GM21737 (cell line): ENCODE results near the gene PLIN5.
"Not testable (repeated sequence)": the region's sequence is repeated elsewhere in the genome, so short reads cannot be mapped to it uniquely, and the experiment has no call there.

ENCODE experiments used
- ATAC-seq: cut with Tn5 transposase; IDR thresholded peaks from one replicate; pipeline ENCODE4 v1.9.1; 2021; ENCODE audit warnings: mild to moderate bottlenecking, moderate library complexity; ENCODE audit not compliant: unreplicated experiment

The PLIN5 gene

DNA sequence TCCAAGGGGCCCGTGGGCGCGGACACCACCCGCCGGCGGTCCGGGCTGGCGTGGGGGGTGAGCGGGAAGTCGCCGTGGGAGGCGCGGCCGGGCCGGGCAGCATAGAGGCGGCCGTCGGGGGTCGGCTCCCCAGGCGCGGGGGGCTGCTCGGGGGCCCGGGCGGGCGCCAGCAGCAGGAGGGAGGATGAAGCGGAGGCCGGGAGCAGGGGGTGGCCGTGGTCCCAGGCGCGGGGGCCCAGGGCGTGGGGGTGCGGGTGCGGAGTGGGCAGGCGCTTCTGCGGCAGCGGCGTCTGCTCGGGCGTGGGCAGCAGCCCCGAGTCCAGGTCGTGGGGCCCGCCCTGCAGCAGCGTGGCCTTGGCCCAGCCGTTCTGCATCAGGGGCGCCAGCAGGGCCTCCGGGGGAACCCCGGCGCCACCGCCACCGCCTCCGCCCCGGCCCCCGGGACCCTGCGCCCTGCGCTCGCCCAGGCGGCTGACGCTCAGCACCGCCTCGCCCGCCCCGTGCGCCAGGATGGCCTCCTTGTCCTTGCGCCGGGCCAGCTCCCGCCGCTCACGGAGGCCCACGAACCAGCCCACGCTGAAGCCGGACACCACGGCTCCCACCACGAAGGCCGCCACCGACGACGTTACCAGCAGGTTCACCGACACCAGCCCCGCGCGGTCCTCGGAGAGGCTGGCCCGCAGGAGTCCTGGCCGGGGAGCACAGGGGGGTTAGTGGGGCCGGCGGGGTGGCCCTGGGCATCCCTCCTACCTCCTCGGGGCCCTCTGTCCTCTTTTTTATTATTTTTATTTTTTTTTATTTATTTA lies 9.0 kb upstream of the PLIN5 start:
- ATAC-seq, result no peak

DNA sequence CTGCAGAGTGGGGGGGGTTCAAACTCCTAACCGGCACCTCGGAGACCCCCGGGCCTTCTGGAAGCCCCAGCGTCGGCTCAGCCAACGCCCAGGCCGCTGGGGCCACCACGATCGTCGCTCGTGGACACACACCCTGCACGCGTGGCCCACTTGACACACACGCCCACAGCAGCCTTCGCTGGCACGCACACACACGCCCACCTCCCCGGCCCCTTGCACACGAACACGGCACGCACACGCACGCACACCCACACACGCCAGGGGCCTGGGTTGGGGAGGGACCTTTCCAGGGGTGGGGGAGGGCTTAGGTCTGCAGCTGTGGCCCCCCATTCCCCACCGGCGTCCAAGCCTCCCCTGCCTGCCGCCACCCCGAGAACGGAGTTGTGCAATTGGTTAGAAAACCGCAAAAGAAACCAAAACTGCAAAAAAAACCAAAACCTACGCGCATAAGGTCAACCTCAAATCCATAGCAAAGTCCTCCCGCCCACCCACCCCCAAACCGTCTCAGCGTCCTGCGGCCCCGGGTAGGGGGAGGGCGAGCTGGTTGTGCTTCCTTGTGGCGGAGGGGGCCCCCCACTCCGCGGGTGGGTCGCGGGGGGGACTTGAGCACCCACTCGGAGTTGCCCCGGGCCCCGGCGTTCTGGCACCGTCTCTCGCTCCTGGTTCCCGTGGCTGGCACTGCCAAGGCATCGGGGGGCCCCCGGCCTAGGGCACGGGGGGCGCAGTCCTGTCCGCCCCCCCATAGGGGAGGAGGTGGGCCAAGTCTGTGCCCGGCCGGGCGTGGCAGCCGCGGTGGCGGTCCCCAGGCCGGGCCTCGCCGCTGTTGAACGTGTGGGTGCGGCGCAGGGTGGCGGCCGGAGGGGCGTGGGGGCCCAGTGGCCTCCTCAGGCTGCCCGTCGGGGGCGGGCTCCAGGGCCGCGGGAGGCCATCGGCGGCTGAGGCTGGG lies 8.1 kb upstream of the PLIN5 start:
- no peak for ATAC-seq

DNA sequence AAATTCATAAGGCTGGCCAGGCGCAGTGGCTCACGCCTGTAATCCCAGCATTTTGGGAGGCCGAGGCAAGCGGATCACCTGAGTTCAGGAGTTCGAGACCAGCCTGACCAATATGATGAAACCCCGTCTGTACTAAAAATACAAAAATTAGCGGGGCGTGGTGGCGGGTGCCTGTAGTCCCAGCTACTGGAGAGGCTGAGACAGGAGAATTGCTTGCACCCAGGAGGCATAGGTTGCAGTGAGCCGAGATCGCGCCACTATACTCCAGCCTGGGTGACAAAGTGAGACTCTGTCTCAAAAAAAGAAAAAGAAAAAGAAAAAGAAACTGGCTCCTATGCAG lies 6.8 kb upstream of the PLIN5 start:
- not testable (repeated sequence) for ATAC-seq

DNA sequence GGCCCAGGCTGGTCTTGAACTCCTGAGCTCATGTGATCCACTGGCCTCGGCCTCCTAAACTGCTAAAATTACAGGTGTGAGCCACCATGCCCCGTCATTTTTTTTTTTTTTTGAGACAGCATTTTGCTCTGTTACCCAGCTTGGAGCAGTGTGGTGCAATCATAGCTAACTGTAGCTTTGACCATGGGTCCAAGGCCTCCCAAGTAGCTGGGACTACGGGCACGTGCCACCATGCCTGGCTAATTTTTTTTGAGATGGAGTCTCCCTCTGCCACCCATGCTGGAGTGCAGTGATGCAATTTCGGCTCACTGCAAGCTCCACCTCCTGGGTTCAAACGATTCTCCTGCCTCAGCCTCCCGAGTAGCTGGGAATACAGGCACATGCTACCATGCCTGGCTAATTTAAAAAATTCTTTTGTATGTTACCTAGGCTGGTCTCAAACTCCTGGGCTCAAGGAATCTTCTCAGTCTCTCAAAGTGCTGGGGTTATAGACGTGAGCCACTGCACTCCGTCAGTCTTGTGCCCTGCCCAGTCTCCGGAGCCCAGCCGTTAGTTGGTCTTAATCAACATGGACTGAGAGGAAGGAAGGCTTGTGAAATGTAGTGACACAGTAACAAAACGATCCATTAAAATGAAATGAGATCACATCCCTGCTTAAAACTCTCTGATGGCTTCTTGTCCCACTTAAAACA lies 6.2 kb upstream of the PLIN5 start:
- ATAC-seq, result no peak

DNA sequence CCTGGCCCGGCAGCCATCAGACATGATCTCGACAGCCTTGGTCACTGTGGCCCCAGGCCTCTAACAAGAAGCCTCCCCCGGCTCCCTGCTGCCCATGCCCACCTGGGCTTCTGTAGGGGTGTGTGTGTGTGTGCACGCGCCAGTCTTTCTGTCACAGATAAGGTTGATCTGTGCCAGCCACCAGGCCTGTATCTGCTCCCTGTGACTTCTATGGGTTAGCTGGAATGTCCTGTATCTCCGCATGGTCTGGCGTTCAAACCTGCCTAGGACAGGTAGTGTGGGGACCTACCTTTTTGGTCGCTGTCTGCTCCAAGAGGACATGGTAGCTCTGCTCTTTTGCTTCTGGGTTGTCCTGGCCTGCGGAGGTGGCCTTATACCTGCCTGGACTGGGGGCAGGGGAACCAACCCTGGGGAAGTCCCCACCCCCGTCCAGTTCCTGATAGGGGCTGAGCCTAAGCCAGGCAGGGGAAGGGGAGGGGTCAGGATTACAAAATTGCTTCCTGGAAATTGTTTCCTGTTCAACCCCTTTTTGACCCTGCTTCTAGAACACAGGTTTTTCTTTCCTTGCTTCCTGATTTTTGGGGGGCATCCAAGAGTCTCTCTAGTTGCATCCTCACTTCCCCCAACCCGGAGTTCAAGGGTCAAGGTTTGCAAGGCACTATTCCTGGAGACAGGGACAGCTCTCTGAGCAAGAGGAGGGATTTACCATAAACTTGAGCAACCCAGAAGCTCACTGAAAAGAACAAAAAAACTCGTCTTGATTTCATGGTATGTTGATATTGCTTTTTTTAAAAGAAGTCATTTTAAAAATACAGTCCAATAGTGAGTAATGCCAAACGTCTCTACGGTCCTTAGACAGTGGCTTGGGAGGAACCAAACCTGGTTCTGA lies 4.9 kb upstream of the PLIN5 start, which contains the start of gene LRG1:
LRG1 (minus strand) TSS at position 344 of the 889 bp plus-strand sequence; CDS start at position 321, 23 bp downstream.
- ATAC-seq, result no peak

DNA sequence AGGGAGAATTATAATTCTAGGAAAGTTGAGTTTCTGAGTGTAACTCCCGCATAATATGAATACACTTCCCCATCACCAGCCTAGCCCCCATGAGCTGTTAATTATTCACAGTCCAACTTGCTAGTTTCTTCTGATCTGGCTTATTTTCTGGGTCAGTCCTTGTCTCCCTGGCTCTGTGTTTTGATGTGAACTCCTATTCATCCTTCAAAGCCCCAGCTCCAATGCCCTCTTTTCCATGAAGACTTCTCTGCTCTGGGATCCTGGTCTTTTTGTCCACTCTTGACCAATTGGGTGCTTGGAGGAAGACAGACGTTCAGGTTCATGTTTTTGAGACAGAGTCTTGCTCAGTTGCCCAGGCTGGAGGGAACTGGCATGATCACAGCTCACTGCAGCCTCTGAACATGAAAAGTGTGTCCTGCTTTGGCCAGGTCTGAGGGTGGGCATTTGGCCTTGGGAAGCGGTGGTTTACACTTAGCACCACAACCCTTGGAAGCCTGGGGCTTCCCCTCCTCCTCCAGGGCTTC lies 4.2 kb upstream of the PLIN5 start:
- no peak for ATAC-seq

DNA sequence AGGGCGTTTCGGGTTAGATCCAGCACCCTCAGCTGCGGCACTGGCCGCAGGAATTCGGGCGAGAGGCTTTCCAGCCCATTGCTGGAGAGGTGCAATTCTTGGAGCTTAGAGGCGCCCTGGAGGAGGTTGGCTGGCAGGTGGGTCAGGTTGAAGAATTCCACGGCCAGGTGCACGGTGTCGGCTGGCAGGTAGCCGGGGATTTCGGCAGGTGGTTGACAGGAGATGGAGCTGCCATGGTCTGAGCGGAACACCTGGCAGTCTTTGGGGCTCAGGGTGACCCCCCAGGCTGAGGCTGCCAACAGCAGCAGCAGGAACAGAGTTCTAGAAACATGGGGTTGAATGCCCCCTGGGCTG lies 3.6 kb upstream of the PLIN5 start:
- ATAC-seq, result no peak

DNA sequence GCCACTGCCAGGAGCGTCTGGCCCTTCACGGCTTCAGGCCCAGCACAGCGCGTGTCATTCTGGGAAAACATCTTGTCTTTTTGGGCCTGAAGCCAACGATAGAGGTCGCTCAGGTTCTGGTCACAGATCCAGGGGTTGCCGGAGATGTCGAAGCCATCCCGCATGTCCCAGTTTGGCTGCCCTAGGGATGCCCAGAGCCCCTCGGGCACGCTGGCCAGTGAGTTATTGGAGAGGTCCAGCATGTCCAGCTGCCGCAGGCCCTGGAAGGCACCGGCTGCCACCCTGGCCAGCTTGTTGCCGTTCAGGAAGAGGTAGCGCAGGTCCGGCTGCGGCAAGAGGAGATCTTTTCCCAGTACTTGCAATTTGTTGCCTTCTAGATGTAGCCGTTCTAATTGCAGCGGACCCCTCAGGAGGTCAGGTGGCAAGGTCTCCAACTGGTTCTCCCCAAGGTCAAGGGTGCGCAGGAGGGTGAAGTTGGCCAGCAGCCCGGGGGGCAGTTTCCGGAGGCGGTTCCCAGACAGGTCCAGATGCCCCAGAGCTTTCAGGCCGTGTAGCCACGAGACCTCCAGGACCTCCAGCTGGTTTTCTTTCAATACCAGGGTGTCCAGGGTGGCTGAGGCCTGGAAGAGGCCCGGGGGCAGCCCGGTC lies 3.1 kb upstream of the PLIN5 start:
- no peak for ATAC-seq

DNA sequence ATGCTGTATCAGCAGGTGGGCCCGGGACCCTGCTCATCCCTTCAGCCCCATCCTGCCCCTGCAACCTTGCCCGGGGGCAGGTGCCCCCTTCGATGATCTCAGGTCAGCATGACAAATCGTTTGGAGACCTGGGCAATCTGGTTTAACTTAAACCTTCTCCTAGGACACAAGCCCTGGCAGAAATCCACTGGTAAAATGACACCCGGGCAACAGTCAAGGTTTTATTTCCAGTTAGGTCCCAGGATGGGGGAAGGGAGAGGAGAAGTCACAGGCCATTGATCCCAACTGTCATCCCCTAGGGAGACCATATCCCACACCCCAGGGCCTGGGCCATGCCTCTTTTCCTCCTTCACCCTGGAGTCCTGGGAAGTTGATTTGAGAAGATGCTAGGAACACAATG lies 1.8 kb upstream of the PLIN5 start:
- ATAC-seq, result no peak

DNA sequence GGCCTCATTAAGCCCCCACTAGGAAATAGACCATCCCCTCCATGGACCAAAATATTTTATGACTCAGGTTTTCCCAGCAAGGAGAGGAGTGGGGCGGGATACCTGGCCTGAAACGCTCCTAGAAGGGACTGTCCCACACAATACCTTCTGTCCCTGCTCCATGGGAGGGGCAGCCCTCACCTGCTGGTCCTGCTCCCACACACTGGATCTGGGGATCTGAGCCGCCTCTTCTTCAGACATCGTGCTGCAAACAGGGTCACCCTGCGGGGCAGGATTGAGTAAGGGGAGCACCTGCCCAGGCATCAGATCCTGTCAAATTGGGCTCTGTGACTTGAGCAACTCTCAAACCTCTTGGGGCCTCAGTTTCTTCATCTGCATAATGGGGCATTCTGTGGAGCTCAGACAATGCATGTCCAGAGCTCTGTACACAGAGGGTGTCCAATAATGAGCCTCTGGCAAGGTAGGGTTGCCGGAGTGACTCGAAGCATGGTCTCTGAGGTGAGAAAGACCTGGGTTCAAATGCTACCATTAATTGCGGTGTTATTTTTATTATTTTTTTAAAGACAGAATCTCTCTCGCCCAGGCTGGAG lies 1.1 kb downstream of the PLIN5 start:
- ATAC-seq, result no peak

DNA sequence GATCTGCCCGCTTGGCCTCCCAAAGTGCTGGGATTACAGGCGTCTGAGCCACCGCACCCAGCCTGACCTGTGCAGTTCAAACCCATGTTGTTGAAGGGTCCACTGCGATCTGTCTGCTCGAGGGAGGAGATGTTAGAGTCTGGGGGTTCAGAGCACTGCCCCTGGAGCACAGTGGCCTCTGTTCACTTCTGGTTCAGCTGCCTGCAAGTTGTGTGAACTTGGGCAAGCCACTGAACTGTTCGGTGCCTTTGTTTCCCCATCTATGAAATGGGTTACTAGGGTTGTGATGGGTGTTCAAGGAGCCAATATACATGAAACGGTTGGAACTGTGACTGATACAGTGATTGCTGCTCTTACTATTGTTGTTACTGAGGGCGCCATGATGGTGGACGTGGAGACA lies 1.7 kb downstream of the PLIN5 start:
- no peak for ATAC-seq

DNA sequence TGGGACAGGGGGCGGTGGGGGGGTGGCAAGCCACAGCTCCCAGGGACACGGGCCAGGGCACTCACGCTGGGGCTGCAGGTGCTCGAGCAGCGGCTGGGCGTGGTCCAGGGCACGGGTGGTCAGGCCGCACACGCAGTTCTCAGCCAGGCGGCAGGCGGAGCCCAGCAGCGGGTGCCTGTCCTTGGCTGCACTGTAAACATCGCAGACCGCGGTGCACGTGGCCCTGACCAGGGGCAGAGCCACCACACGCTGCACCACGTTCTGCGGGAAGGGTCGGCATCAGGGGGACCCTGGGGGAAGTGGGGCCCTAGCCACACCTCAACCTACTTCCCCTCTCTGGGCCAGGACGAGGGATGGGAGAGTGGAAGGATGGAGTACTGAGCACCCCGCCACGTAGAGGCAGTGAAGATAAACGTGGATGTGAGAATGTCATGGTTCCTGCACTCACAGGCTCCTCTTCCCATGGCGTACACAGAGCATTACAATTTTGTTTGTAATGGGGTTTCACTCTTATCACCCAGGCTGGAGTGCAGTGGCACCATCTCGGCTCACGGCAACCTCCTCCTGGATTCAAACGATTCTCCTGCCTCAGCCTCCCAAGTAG lies 3.4 kb downstream of the PLIN5 start:
- ATAC-seq, result no peak

DNA sequence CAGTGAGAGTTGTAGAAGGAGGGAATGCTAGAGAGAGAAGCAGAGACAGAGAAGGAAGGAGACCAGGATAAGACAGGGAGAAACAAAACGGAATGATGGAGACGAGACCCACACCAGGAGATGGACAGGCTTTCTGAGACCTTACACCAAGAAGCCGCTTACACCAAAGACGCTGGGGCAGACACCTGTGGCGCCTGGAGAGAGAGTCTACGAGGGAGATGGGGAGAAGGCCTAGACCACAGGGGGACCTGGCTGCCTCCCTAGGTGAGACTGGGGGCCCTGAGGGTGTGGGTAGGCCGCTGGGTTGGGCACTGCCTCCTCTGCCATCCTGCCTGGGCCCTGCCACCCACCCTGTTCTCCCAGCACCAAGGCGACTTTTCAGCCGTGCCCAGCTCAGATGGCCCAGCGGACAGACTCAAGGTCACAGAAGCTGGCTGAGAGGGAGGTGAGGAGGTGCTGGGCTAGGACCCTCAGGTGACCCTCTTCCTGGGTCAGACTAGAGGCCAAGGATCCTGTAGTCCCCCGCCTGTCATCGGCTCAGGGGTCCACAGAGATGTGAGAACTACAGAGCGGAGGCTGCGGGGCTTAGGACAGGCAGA lies 5.0 kb downstream of the PLIN5 start:
- ATAC-seq, result no peak

DNA sequence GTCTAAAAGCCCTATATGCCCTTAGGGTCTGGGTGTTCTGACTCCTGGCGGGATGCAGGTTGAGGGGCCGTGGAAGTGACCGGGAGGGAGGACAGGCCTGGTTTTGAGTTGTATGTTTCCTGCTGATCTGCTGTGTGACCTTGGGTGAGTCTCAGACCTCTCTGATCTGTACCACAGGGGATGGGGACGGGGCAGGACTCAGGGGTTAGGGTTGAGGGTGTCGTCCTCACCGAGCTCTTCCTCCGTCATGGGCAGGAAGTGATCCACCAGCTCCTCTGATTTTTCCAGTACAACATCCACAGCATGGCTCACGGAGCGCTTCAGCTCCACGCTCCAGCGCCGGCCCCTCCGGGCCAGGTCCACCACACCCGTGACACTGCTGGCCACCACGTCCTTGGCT lies 6.2 kb downstream of the PLIN5 start:
- no peak for ATAC-seq

DNA sequence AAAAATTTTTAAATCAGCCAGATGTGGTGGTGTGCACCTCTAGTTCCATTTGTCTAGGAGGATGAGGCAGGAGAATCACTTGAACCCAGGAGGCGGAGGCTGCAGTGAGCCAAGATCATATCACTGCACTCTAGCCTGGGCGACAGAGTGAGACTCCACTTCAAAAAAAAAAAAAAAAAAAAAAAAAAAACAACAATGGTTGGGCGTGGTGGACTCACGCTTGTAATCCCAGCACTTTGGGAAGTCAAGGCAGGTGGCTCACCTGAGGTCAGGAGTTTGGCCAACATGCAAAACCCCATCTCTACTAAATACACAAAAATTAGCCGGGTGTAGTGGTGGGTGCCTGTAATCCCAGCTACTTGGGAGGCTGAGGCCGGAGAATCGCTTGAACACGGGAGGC lies 7.6 kb downstream of the PLIN5 start:
- not testable (repeated sequence) for ATAC-seq

DNA sequence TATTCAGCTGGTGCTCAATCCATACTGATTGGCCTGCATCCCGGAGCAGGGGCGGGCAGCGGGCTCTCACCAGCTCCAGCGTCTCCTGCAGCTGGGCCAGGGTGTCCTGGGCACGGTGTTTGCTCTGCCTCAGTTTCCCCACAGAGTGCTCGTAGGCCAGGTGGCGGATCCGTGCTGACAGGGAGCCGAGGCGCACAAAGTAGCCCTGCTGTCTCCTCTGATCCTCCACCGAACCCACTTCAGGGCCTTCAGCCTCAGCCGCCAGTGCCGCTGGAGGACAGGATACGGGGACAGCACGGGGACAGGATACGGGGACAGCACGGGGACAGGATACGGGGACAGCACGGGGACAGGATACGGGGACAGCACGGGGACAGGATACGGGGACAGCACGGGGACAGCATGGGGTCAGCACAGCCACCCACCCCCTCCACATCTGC lies 9.4 kb downstream of the PLIN5 start:
- ATAC-seq, result no peak

DNA sequence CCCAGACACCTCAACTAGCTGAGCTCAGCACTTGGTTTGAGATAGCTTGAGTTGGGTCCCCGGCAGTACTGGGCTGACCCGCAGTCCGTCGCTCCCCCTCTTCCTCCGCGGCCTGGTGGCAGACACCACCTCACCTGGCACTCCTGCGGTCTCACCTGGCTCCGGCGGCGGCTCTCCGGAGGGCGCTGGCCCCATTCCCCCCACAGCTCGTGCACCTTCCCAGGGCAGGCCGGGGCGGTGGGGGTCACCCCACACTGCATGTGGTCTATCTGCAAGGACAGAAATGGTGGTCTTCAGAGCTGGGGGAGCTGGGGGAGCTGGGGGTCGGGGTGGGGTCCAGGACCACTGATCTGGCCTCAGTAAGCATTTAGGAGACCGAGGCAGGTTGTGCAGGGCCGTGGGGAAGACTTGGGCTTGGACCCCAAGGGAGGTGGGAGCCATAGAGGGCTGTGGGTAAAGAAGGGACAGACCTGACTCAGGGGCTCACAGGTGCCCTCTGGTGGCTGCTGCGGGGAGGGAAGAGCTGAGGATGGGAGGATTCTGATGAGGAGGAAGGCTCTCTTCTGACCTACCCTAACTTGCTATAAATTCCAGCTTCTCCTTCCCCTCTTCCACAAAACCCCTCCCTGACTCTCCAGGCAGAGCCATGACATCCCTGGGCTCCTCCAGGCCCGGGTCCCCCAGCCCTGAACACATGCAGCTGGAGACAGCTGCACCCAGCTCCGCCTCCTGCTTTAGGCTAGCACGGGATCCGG lies 10.0 kb downstream of the PLIN5 start:
- no peak for ATAC-seq
